ENCODE results near the gene AADACL3.

Gene AADACL3

DNA sequence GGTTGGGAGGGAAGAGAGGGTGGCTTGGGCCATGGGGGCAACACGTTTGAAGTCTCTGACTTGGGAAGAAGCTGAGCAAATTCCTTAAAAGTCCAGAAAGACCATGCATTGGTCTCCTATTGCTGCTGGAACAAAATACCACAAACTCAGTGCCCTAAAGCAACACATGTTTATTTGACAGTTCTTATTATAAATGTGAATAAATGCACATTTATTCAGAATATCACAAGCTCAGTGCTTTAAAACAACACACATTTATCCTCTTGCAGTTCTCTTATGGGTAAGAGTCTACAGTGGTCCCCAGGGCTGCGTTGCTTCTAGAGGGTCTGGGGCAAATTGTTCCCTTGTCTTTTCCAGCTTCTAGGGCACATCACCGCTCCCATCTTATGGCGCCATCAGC, 47.6 kb downstream of the AADACL3 start:
- DNase-seq (ENCODE audit: low read depth in 1 of 2, low spot score in 1 of 2) = no peak

DNA sequence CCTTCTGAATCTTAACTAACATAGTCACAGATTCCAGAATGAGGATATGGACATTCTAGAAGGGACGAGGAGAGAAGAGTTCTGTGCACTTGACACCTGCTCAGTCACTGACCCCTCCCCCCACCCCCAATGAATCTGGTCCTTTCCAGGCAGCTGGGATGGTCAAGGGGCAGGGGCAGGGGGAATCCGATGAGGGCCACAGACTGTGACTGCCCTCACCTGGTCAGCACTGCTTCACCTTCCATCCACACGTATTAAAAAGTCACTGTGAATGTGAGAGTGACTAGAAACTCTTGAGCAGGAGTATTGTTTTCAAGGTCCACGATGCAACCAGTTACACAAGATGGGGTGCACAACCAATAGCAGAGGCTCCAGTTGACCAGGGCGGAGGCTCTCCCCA, 48.1 kb downstream of the AADACL3 start:
- no peak for DNase-seq (ENCODE audit: low read depth in 1 of 2, low spot score in 1 of 2)

- no peak for DNase-seq (ENCODE audit: low read depth in 1 of 2, low spot score in 1 of 2)
These were observed 53.1 kb downstream of the AADACL3 start for GRCh38 chr1:12769031-12769430.

- DNase-seq (ENCODE audit: low read depth in 1 of 2, low spot score in 1 of 2) = no peak
These were observed 54.1 kb downstream of the AADACL3 start for GRCh38 chr1:12769976-12770505.

- DNase-seq (ENCODE audit: low read depth in 1 of 2, low spot score in 1 of 2) = no peak
These were observed 54.7 kb downstream of the AADACL3 start for GRCh38 chr1:12770620-12771019.

DNA sequence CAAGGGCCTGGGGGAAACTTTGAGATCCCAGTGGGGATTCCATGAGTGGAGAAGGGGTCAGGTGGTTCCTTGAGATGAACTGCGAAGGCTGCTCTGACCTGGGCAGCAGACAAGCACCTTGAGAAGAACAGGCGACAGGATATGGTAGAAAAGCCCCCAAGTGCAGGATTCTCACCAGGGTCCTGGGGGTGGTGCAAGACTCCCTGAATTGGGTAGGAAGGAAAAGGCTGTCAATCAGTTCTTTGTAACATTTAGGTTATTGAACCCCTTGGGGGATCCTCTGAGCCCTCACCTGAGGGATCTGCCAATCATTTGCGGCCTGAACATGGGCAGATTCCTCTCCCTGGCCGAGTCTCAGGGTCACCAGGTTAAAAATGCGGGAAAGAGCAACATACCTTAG, 55.3 kb downstream of the AADACL3 start:
- DNase-seq (ENCODE audit: low read depth in 1 of 2, low spot score in 1 of 2) = no peak

DNA sequence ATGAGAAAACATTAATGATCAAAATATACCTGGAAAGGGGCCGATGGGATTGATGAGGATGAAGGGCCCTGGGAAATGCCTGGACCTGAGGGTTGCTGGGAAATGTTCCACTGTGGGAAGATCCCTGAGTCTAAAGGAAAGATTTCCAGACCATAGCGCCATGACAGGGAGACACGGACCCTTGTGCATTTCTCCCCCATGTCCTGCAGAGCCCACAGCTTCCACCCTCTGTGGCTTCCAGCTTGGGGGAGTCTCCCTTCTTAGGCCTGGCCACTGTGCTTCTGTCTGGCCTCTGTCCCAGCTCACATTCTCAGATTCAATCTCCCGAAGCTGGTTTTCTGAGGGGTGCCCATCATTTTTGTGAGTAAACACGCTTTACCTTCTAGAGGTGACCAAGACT, 56.6 kb downstream of the AADACL3 start:
- DNase-seq (ENCODE audit: low read depth in 1 of 2, low spot score in 1 of 2) = no peak

DNA sequence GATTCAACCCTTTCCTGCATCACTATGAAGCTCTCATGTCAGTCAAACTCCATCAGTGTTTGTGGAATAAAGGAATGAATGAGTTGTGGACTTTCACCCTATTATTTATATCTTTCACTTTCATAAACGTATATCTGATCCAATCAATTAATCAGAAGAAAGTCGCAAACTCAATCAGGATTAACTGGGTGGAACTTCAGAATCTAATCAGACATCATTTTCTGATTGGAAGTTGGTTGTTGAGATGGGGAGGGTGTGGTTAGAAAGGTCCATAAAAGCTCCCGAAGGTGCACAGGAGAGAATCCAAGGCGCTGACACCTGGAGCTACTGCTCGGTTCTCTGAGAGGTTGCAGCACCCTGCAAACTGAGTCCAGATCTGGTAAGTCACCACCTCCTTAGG, 57.5 kb downstream of the AADACL3 start, which contains the start of gene PRAMEF12:
PRAMEF12 (plus strand) TSS at position 301 of the 400 bp plus-strand sequence. CDS start 1,130 bp downstream, outside the sequence.
- no peak for DNase-seq (ENCODE audit: low read depth in 1 of 2, low spot score in 1 of 2)

GRCh38 chr1:12774801-12775345, 59.0 kb downstream of the AADACL3 start:
- no peak for DNase-seq (ENCODE audit: low read depth in 1 of 2, low spot score in 1 of 2)

GRCh38 chr1:12775443-12775842, 59.5 kb downstream of the AADACL3 start:
- DNase-seq (ENCODE audit: low read depth in 1 of 2, low spot score in 1 of 2) = no peak

DNA sequence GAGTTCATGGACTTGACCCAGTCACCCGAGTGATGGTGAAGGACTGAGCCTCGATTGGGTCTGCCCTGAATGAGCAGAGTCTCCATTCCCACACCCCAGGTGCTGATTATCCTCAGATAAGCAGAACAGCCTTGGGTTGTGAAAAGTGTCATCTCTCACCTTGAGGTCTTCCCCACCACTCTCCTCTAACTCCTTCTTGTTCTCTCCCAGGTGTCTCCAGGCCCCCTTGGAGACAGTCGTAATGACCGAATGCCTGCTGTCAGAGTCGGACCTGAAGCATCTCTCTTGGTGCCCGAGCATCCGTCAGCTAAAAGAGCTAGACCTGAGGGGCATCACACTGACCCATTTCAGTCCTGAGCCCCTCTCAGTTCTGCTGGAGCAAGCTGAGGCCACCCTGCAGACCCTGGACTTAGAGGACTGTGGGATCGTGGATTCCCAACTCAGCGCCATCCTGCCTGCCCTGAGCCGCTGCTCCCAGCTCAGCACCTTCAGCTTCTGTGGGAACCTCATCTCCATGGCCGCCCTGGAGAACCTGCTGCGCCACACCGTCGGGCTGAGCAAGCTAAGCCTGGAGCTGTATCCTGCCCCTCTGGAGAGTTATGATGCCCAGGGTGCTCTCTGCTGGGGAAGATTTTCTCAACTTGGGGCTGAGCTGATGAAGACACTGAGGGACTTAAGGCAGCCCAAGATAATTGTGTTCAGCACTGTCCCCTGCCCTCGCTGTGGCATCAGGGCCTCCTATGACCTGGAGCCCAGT, 61.1 kb downstream of the AADACL3 start:
- DNase-seq (ENCODE audit: low read depth in 1 of 2, low spot score in 1 of 2) = no peak
